Measurements from ENCODE around the gene OGFR.

The OGFR gene

GRCh38 chr20:62855120-62855519 is 50.5 kb downstream of the OGFR start:
- no peaks in the 10 kb centered on the region for H4K20me1 ChIP-seq (ENCODE audit: low read depth, low read length)
- TF ChIP-seq, protein P1, sequence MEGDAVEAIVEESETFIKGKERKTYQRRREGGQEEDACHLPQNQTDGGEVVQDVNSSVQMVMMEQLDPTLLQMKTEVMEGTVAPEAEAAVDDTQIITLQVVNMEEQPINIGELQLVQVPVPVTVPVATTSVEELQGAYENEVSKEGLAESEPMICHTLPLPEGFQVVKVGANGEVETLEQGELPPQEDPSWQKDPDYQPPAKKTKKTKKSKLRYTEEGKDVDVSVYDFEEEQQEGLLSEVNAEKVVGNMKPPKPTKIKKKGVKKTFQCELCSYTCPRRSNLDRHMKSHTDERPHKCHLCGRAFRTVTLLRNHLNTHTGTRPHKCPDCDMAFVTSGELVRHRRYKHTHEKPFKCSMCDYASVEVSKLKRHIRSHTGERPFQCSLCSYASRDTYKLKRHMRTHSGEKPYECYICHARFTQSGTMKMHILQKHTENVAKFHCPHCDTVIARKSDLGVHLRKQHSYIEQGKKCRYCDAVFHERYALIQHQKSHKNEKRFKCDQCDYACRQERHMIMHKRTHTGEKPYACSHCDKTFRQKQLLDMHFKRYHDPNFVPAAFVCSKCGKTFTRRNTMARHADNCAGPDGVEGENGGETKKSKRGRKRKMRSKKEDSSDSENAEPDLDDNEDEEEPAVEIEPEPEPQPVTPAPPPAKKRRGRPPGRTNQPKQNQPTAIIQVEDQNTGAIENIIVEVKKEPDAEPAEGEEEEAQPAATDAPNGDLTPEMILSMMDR (IDR thresholded peaks at IDR 0.05; ENCODE audit: insufficient read depth, low read length, poor library complexity, severe bottlenecking): no peak
- no peak for TF ChIP-seq EZH2phosphoT487 (conservative IDR thresholded peaks at IDR 0.05; ENCODE audit: low read length)
- 0 out of 2 replicates have a peak, but pooled peaks cover 3% of the 10 kb centered on the region for H3K36me3 ChIP-seq (ENCODE audit: low read length)
- no peak overlapping the region for H3K9ac ChIP-seq (ENCODE audit: low read length)
- H3K79me2 ChIP-seq (ENCODE audit: insufficient read depth, low read length): no peaks in the 10 kb centered on the region
- H2AFZ ChIP-seq (ENCODE audit: low read depth, low read length, severe bottlenecking): no peak overlapping the region
- H3K4me2 ChIP-seq (ENCODE audit: low read depth, low read length, poor library complexity, severe bottlenecking): no peak overlapping the region
- H3K27me3 ChIP-seq (ENCODE audit: low read length): no peaks in the 10 kb centered on the region
- no peak overlapping the region for H3K27ac ChIP-seq (ENCODE audit: low read depth, low read length)
- H3K9me3 ChIP-seq (ENCODE audit: insufficient read depth, low read length): no peaks in the 10 kb centered on the region
- peaks cover 4% of the 10 kb centered on the region; the same call in 1 of the 2 replicates for H3F3A ChIP-seq (ENCODE audit: insufficient read depth)
- H3K9me2 ChIP-seq (replicated peaks; ENCODE audit: insufficient read depth, low read length): no peaks in the 10 kb centered on the region
- H3K4me3 ChIP-seq (ENCODE audit: insufficient read depth, low read length, poor library complexity, severe bottlenecking): no peak overlapping the region

- Histone ChIP-seq H3F3A (ENCODE audit: insufficient read depth) (peaks cover 4% of the 10 kb centered on the region; the same call in 1 of the 2 replicates), H4K20me1 (ENCODE audit: low read depth, low read length) (no peaks in the 10 kb centered on the region), H3K9me3 (ENCODE audit: insufficient read depth, low read length) (no peaks in the 10 kb centered on the region), H3K9me2 (replicated peaks; ENCODE audit: insufficient read depth, low read length) (no peaks in the 10 kb centered on the region), H3K27ac (ENCODE audit: low read depth, low read length) (no peak overlapping the region), H3K27me3 (ENCODE audit: low read length) (no peaks in the 10 kb centered on the region), H3K4me3 (ENCODE audit: insufficient read depth, low read length, poor library complexity, severe bottlenecking) (no peak overlapping the region), H3K4me2 (ENCODE audit: low read depth, low read length, poor library complexity, severe bottlenecking) (no peak overlapping the region), H3K9ac (ENCODE audit: low read length) (no peak overlapping the region), H3K79me2 (ENCODE audit: insufficient read depth, low read length) (no peaks in the 10 kb centered on the region), H3K36me3 (ENCODE audit: low read length) (no peaks in the 10 kb centered on the region), H2AFZ (ENCODE audit: low read depth, low read length, severe bottlenecking) (no peak overlapping the region)
- TF ChIP-seq EZH2phosphoT487 (conservative IDR thresholded peaks at IDR 0.05; ENCODE audit: low read length): no peak
- TF ChIP-seq, protein P1 (IDR thresholded peaks at IDR 0.05; ENCODE audit: insufficient read depth, low read length, poor library complexity, severe bottlenecking): no peak
Measured at GRCh38 chr20:62856931-62857619, 52.4 kb downstream of the OGFR start.

DNA sequence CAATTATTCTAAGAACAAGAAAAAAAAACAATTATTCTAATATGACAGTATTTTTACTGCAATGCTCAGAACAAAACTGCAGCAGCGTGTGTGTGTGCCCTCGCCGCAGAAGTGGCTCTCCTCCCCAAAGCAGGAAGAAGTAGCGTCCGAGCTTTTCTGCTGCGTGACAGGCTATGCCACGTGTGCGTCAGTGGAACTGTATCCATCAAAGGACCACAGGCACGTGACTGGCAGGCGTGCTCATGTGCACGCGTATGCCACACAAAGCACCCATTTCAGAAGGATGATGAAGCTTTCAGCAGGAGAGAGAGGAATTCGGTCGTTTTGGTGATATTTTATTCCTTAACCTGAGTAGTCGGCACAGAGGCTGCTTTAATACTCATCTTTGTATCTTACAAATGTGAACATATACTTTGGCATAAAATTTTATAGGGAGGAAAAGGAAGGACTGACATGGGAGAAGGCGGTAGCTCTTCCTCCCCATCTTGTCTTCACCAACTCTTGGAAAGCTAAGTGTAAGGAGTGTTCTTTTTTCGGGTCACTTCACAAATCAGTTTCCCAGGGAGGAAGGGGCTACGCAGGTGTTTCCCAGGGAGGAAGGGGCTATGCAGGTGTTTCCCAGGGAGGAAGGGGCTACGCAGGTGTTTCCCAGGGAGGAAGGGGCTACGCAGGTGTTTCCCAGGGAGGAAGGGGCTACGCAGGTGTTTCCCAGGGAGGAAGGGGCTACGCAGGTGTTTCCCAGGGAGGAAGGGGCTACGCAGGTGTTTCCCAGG is 53.6 kb downstream of the OGFR start:
- Histone ChIP-seq H3K27me3 (ENCODE audit: low read length) (no peaks in the 10 kb centered on the region), H3K9ac (ENCODE audit: low read length) (no peak overlapping the region), H3K9me3 (ENCODE audit: insufficient read depth, low read length) (no peaks in the 10 kb centered on the region), H3K4me3 (ENCODE audit: insufficient read depth, low read length, poor library complexity, severe bottlenecking) (no peak overlapping the region), H3K4me2 (ENCODE audit: low read depth, low read length, poor library complexity, severe bottlenecking) (no peak overlapping the region), H3F3A (ENCODE audit: insufficient read depth) (peaks cover 11% of the 10 kb centered on the region), H3K27ac (ENCODE audit: low read depth, low read length) (no peak overlapping the region), H3K9me2 (replicated peaks; ENCODE audit: insufficient read depth, low read length) (no peaks in the 10 kb centered on the region), H2AFZ (ENCODE audit: low read depth, low read length, severe bottlenecking) (no peak overlapping the region), H3K79me2 (ENCODE audit: insufficient read depth, low read length) (no peaks in the 10 kb centered on the region), H4K20me1 (ENCODE audit: low read depth, low read length) (no peaks in the 10 kb centered on the region), H3K36me3 (ENCODE audit: low read length) (no peaks in the 10 kb centered on the region)
- TF ChIP-seq, protein P1 (IDR thresholded peaks at IDR 0.05; ENCODE audit: insufficient read depth, low read length, poor library complexity, severe bottlenecking): no peak
- TF ChIP-seq EZH2phosphoT487 (conservative IDR thresholded peaks at IDR 0.05; ENCODE audit: low read length): no peak

Data from SU-DHL-6 (cell line).